ENCODE data around the gene CLCN1. TPM values are rescaled to one million over a fixed set of nuclear protein-coding genes. Genes with fewer than 3 reads are reported as not detected.
A peak's percentile ranks its signal among the peaks of the same experiment; 100 is the strongest.
"Not testable (repeated sequence)": the region's sequence is repeated elsewhere in the genome, so short reads cannot be mapped to it uniquely, and the experiment has no call there.

The CLCN1 gene
- total RNA-seq, 5 donors from 2014 or later (not counting 1 experiment from before 2014, with no cell fraction given): not detected

GRCh38 chr7:143288836-143289235 lies 27.1 kb upstream of the CLCN1 start:
- Mint-ChIP-seq H3K27ac (peak overlapping the region; percentile 91 to 92), H3K36me3 (peaks cover 20% of the 10 kb centered on the region), H3K27me3 (no peaks in the 10 kb centered on the region), H3K4me1 (peaks cover 48 to 62% (median 55%) of the 10 kb centered on the region in 3 donors), H3K9me3 (no peaks in the 10 kb centered on the region), H3K4me3 (peak overlapping the region; percentile 96 to 97 (median 97))
- whole genome bisulfite sequencing (ENCODE audit: insufficient coverage): 0% methylated on average over 5 of the region's 11 CpGs
- ChIA-PET CTCF (interaction anchor here (1.1 to 1.3 kb wide), 2 partner anchors 10 to 30 kb away, joined by 3 to 12 read pairs (median 4); no protein-coding TSS in a partner anchor), POLR2A (no interaction called here)
- Histone ChIP-seq H3K27me3 (replicated peaks in 1 of 2; ENCODE audit: control insufficient read depth in 2 of 2, extremely low read depth in 1 of 2, insufficient read depth in 2 of 2, low read length in 1 of 2) (no peaks in the 10 kb centered on the region), H3K36me3 (ENCODE audit: control insufficient read depth in 2 of 2, extremely low read depth in 1 of 2, insufficient read depth in 1 of 2, low read length in 1 of 2) (peaks cover 7 to 27% of the 10 kb centered on the region in 2 donors), H3K4me3 (ENCODE audit: control insufficient read depth in 1 of 2, extremely low read depth in 1 of 2, low read length in 1 of 2) (peak overlapping the region; percentile 82 to 96), H3K27ac (ENCODE audit: low read length) (peak overlapping the region; percentile 64), H3K4me1 (ENCODE audit: control insufficient read depth in 1 of 2, extremely low read depth in 1 of 2, insufficient read depth in 2 of 2, low read length in 2 of 2) (peaks cover 12 to 30% of the 10 kb centered on the region in 2 experiments), H3K9me3 (no peaks in the 10 kb centered on the region)
- ATAC-seq (replicated peaks in 1 of 4) (no peak), DNase-seq (no peak)

GRCh38 chr7:143289421-143289820 lies 26.5 kb upstream of the CLCN1 start:
- no peak for DNase-seq
- peaks cover 43 to 62% (median 55%) of the 10 kb centered on the region in 3 donors for H3K4me1 Mint-ChIP-seq

GRCh38 chr7:143289888-143290287 lies 26.0 kb upstream of the CLCN1 start:
- H3K36me3 Mint-ChIP-seq: peaks cover 31% of the 10 kb centered on the region
- no CpG with 5 or more reads among the region's 4 CpGs for WGBS (ENCODE audit: insufficient coverage)
- H3K36me3 ChIP-seq (ENCODE audit: control insufficient read depth in 2 of 2, extremely low read depth in 1 of 2, insufficient read depth in 1 of 2, low read length in 1 of 2): peaks cover 7 to 37% of the 10 kb centered on the region in 2 donors
- not testable (repeated sequence) for ATAC-seq (replicated peaks in 1 of 4); H3K27me3 Mint-ChIP-seq; H3K9me3 ChIP-seq; H3K9me3 Mint-ChIP-seq; H3K27me3 ChIP-seq (replicated peaks in 1 of 2; ENCODE audit: control insufficient read depth in 2 of 2, extremely low read depth in 1 of 2, insufficient read depth in 2 of 2, low read length in 1 of 2); H3K27ac ChIP-seq (ENCODE audit: low read length); DNase-seq
- H3K27ac Mint-ChIP-seq: peak overlapping the region; percentile 40 to 92
- H3K4me3 ChIP-seq (ENCODE audit: control insufficient read depth in 1 of 2, extremely low read depth in 1 of 2, low read length in 1 of 2): peak overlapping the region in 1 of 2 donors; percentile 96
- H3K4me3 Mint-ChIP-seq: peak overlapping the region; percentile 96 to 97 (median 97)
- H3K4me1 ChIP-seq (ENCODE audit: control insufficient read depth in 1 of 2, extremely low read depth in 1 of 2, insufficient read depth in 2 of 2, low read length in 2 of 2): peaks cover 12 to 27% of the 10 kb centered on the region in 2 experiments
- ChIA-PET POLR2A (interaction anchor here in 1 of 2 donors (0.7 kb wide), 1 partner anchor 67 kb away, joined by 7 read pairs; no protein-coding TSS in a partner anchor), CTCF (interaction anchor here (0.6 to 5.3 kb wide), 9 partner anchors 9 to 55 kb away, joined by 3 to 26 read pairs (median 5); no protein-coding TSS in a partner anchor)
- peaks cover 44 to 64% (median 57%) of the 10 kb centered on the region in 3 donors for H3K4me1 Mint-ChIP-seq

More at GRCh38 chr7:143289421-143289820, 26.5 kb upstream of the CLCN1 start:
- ChIA-PET CTCF (interaction anchor here (0.6 to 5.3 kb wide), 9 partner anchors 10 to 54 kb away, joined by 3 to 26 read pairs (median 5); no protein-coding TSS in a partner anchor), POLR2A (no interaction called here)
- Mint-ChIP-seq H3K36me3 (peaks cover 26% of the 10 kb centered on the region), H3K9me3 (no peaks in the 10 kb centered on the region), H3K4me3 (peak overlapping the region; percentile 96 to 97 (median 97)), H3K27ac (peak overlapping the region; percentile 91 to 92), H3K27me3 (no peaks in the 10 kb centered on the region)
- H3K9me3 ChIP-seq: no peaks in the 10 kb centered on the region
- no peak for ATAC-seq (replicated peaks in 1 of 4)
- WGBS (ENCODE audit: insufficient coverage): 13% methylated on average over 4 of the region's 6 CpGs
- no peaks in the 10 kb centered on the region for H3K27me3 ChIP-seq (replicated peaks in 1 of 2; ENCODE audit: control insufficient read depth in 2 of 2, extremely low read depth in 1 of 2, insufficient read depth in 2 of 2, low read length in 1 of 2)
- H3K36me3 ChIP-seq (ENCODE audit: control insufficient read depth in 2 of 2, extremely low read depth in 1 of 2, insufficient read depth in 1 of 2, low read length in 1 of 2): peaks cover 7 to 33% of the 10 kb centered on the region in 2 donors
- peak overlapping the region; percentile 82 to 96 for H3K4me3 ChIP-seq (ENCODE audit: control insufficient read depth in 1 of 2, extremely low read depth in 1 of 2, low read length in 1 of 2)
- no peak overlapping the region for H3K27ac ChIP-seq (ENCODE audit: low read length)
- H3K4me1 ChIP-seq (ENCODE audit: control insufficient read depth in 1 of 2, extremely low read depth in 1 of 2, insufficient read depth in 2 of 2, low read length in 2 of 2): peaks cover 12 to 27% of the 10 kb centered on the region in 2 experiments

DNA sequence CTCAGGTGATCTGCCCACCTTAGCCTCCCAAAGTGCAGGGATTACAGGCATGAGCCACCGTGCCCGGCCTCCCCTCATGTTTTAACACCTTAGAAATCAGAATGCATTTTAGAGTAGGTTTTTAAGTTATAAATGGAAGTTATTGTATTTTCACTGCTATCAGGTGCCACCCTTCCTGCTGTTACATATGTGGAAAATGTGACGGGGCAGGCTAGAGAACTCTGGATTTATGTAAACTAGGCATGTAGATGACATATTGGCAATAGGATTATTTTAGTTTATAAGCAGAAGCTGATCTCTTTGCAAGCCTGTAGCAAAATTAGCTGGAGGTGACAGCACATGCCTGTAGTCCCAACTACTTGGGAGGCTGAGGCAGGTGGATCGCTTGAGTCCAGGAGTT lies 25.6 kb upstream of the CLCN1 start:
- H3K9me3 ChIP-seq: no peaks in the 10 kb centered on the region
- Mint-ChIP-seq H3K27ac (peak overlapping the region in 1 of 2 donors; percentile 16), H3K36me3 (peaks cover 35% of the 10 kb centered on the region), H3K27me3 (no peaks in the 10 kb centered on the region), H3K9me3 (no peaks in the 10 kb centered on the region), H3K4me3 (peak overlapping the region; percentile 96 to 97 (median 97)), H3K4me1 (peaks cover 48 to 68% (median 61%) of the 10 kb centered on the region in 3 donors)
- no peaks in the 10 kb centered on the region for H3K27me3 ChIP-seq (replicated peaks in 1 of 2; ENCODE audit: control insufficient read depth in 2 of 2, extremely low read depth in 1 of 2, insufficient read depth in 2 of 2, low read length in 1 of 2)
- WGBS (ENCODE audit: insufficient coverage): 83% methylated on average over 2 of the region's 4 CpGs
- H3K36me3 ChIP-seq (ENCODE audit: control insufficient read depth in 2 of 2, extremely low read depth in 1 of 2, insufficient read depth in 1 of 2, low read length in 1 of 2): peaks cover 7 to 41% of the 10 kb centered on the region in 2 donors
- ATAC-seq (replicated peaks in 1 of 4) (no peak), DNase-seq (no peak)
- ChIA-PET POLR2A (interaction anchor here in 1 of 2 donors (0.7 kb wide), 1 partner anchor 67 kb away, joined by 7 read pairs; no protein-coding TSS in a partner anchor), CTCF (interaction anchor here (0.9 to 5.3 kb wide), 6 partner anchors 9 to 50 kb away, joined by 4 to 27 read pairs (median 14); no protein-coding TSS in a partner anchor)
- peaks cover 12 to 27% of the 10 kb centered on the region in 2 experiments for H3K4me1 ChIP-seq (ENCODE audit: control insufficient read depth in 1 of 2, extremely low read depth in 1 of 2, insufficient read depth in 2 of 2, low read length in 2 of 2)
- H3K4me3 ChIP-seq (ENCODE audit: control insufficient read depth in 1 of 2, extremely low read depth in 1 of 2, low read length in 1 of 2): peak overlapping the region in 1 of 2 donors; percentile 96
- H3K27ac ChIP-seq (ENCODE audit: low read length): no peak overlapping the region

DNA sequence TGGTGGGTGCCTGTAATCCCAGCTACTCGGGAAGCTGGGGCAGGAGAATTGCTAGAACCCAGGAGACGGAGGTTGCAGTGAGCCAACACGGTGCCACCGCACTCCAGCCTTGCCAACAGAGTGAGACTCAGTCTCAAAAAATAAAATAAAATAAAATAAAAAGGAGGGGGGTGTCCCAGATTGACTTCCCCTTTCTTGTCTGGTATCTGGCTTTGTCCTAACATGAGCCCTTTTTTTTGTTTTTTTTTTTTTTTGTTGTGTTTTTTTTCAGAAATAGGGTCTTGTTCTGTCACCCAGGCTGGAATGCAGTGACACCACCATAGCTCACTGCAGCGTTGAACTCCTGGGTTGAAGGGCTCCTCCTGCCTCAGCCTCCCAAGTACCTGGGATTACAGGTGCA lies 23.0 kb upstream of the CLCN1 start:
- no peaks in the 10 kb centered on the region for H3K9me3 Mint-ChIP-seq
- no peak overlapping the region for H3K4me3 Mint-ChIP-seq
- Histone ChIP-seq H3K36me3 (ENCODE audit: control insufficient read depth in 2 of 2, extremely low read depth in 1 of 2, insufficient read depth in 1 of 2, low read length in 1 of 2) (peaks cover 15 to 60% of the 10 kb centered on the region in 2 donors), H3K4me3 (ENCODE audit: control insufficient read depth in 1 of 2, extremely low read depth in 1 of 2, low read length in 1 of 2) (no peak overlapping the region), H3K4me1 (ENCODE audit: control insufficient read depth in 1 of 2, extremely low read depth in 1 of 2, insufficient read depth in 2 of 2, low read length in 2 of 2) (peaks cover 19 to 21% of the 10 kb centered on the region in 2 experiments), H3K9me3 (no peaks in the 10 kb centered on the region), H3K27ac (ENCODE audit: low read length) (no peak overlapping the region), H3K27me3 (replicated peaks in 1 of 2; ENCODE audit: control insufficient read depth in 2 of 2, extremely low read depth in 1 of 2, insufficient read depth in 2 of 2, low read length in 1 of 2) (no peaks in the 10 kb centered on the region)
- H3K36me3 Mint-ChIP-seq: peaks cover 53% of the 10 kb centered on the region
- H3K27me3 Mint-ChIP-seq: no peaks in the 10 kb centered on the region
- peaks cover 60 to 72% (median 69%) of the 10 kb centered on the region in 3 donors for H3K4me1 Mint-ChIP-seq
- no CpG with 5 or more reads among the region's 5 CpGs for WGBS (ENCODE audit: insufficient coverage)
- H3K27ac Mint-ChIP-seq: no peak overlapping the region
- no peak for ATAC-seq (replicated peaks in 1 of 4)
- CTCF ChIA-PET: interaction anchor here (0.6 to 5.3 kb wide), 8 partner anchors 9 to 87 kb away, joined by 3 to 27 read pairs (median 5); no protein-coding TSS in a partner anchor
- POLR2A ChIA-PET: interaction anchor here (0.7 kb wide), 2 partner anchors 35 to 77 kb away, joined by 3 to 15 read pairs; no protein-coding TSS in a partner anchor
- no peak for DNase-seq

DNA sequence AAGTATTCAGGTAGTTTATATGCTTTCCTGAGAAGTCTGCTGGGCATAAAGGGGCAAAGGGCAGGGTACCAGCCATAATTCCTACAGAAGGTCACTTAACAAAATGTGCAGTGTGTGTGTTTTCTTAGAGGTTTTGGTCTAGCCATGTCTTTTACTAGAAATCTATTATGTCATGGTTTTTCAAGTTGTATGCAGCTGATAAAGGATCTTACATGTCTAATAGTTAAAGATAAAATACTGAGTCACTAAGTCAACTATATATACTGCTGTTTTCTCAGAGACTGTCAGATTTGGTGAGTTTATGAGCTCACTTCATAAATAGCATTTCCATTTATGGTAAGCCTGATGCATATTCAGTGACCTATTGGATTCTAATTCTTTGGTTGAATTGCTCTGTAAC lies 20.0 kb upstream of the CLCN1 start:
- CTCF ChIA-PET: interaction anchor here (0.5 to 6.3 kb wide), 15 partner anchors 9 to 615 kb away, joined by 3 to 98 read pairs (median 3); partner anchors contain the start of gene GSTK1 (in 1 of the 2)
- Mint-ChIP-seq H3K36me3 (peaks cover 78% of the 10 kb centered on the region), H3K27me3 (no peaks in the 10 kb centered on the region), H3K9me3 (no peaks in the 10 kb centered on the region), H3K27ac (peak overlapping the region; percentile 60 to 83), H3K4me1 (peaks cover 54 to 67% (median 67%) of the 10 kb centered on the region in 3 donors), H3K4me3 (no peak overlapping the region)
- no peaks in the 10 kb centered on the region for H3K9me3 ChIP-seq
- H3K4me1 ChIP-seq (ENCODE audit: control insufficient read depth in 1 of 2, extremely low read depth in 1 of 2, insufficient read depth in 2 of 2, low read length in 2 of 2): peaks cover 7 to 10% of the 10 kb centered on the region in 2 experiments
- H3K27me3 ChIP-seq (replicated peaks in 1 of 2; ENCODE audit: control insufficient read depth in 2 of 2, extremely low read depth in 1 of 2, insufficient read depth in 2 of 2, low read length in 1 of 2): no peaks in the 10 kb centered on the region
- peaks cover 19 to 88% of the 10 kb centered on the region in 2 donors for H3K36me3 ChIP-seq (ENCODE audit: control insufficient read depth in 2 of 2, extremely low read depth in 1 of 2, insufficient read depth in 1 of 2, low read length in 1 of 2)
- ATAC-seq (replicated peaks in 1 of 4): no peak
- POLR2A ChIA-PET: interaction anchor here (0.6 to 0.9 kb wide), 2 partner anchors 37 to 55 kb away, joined by 4 read pairs; no protein-coding TSS in a partner anchor
- no peak for DNase-seq
- H3K27ac ChIP-seq (ENCODE audit: low read length): no peak overlapping the region
- H3K4me3 ChIP-seq (ENCODE audit: control insufficient read depth in 1 of 2, extremely low read depth in 1 of 2, low read length in 1 of 2): no peak overlapping the region

All from T-cell (primary cell).